HepG2 (cell line): ENCODE measurements around the gene SLC9A5. TPM values are rescaled to one million over a fixed set of nuclear protein-coding genes. Genes with fewer than 3 reads are reported as not detected.
A peak's percentile ranks its signal among the peaks of the same experiment; 100 is the strongest.

Source experiments
- DMAP1 ChIP-seq: IDR thresholded peaks from 2 replicates; pipeline ENCODE4 v1.6.1; 2016
- FOSL2 ChIP-seq: sonication (generic); formaldehyde crosslinking; IDR thresholded peaks from 2 replicates; pipeline ENCODE4 v1.4.0; 2020; ENCODE audit warnings: missing genetic modification reagents
- HOXD1 ChIP-seq: sonication (generic); formaldehyde crosslinking; IDR thresholded peaks from 2 replicates; pipeline ENCODE4 v1.5.0; 2020; ENCODE audit warnings: missing genetic modification reagents
- KLF11 ChIP-seq: IDR thresholded peaks from 2 replicates; pipeline ENCODE4 v1.6.1; 2016; ENCODE audit warnings: missing compliant biosample characterization
- PITX1 ChIP-seq: sonication (generic); formaldehyde crosslinking; IDR thresholded peaks from 2 replicates; pipeline ENCODE4 v1.5.1; 2020; ENCODE audit warnings: mild to moderate bottlenecking, missing genetic modification reagents
- RFX5 ChIP-seq: IDR thresholded peaks from 2 replicates; pipeline ENCODE4 v1.6.1; 2011; ENCODE audit warnings: low read depth, low read length, improper control_type of control experiment
- U2AF2 ChIP-seq: fragments of 200-400 bp; formaldehyde crosslinking; IDR thresholded peaks from 2 replicates; pipeline ENCODE4 v1.6.1; 2017; ENCODE audit warnings: low read depth, mild to moderate bottlenecking, low read length
- ZNF160 ChIP-seq: sonication (generic); formaldehyde crosslinking; IDR thresholded peaks from 2 replicates; pipeline ENCODE4 v1.8.0; 2022; ENCODE audit warnings: mild to moderate bottlenecking, inconsistent platforms, missing genetic modification reagents
- ZNF264 ChIP-seq: sonication (generic); formaldehyde crosslinking; IDR thresholded peaks from 2 replicates; pipeline ENCODE4 v1.4.0; 2020; ENCODE audit warnings: missing genetic modification reagents
- ZNF556 ChIP-seq: sonication (generic); formaldehyde crosslinking; IDR thresholded peaks from 2 replicates; pipeline ENCODE4 v1.4.0; 2020; ENCODE audit warnings: mild to moderate bottlenecking, missing genetic modification reagents, borderline replicate concordance
- ZNF562 ChIP-seq: sonication (generic); formaldehyde crosslinking; IDR thresholded peaks from 2 replicates; pipeline ENCODE4 v1.8.0; 2022; ENCODE audit warnings: missing genetic modification reagents, borderline replicate concordance
- ZNF709 ChIP-seq: sonication (generic); formaldehyde crosslinking; IDR thresholded peaks from 2 replicates; pipeline ENCODE4 v1.5.0; 2020; ENCODE audit warnings: mild to moderate bottlenecking, missing genetic modification reagents
- ZNF780A ChIP-seq: sonication (generic); formaldehyde crosslinking; IDR thresholded peaks from 2 replicates; pipeline ENCODE4 v1.8.0; 2022; ENCODE audit warnings: mild to moderate bottlenecking, missing genetic modification reagents, moderate library complexity
- polyA plus RNA-seq, 8 experiments: library from polyadenylated mRNA; depleted of rRNA in 3 of 8; stranded (reverse) in 7 of 8; unstranded in 1 of 8; fragments of >200 nt; fragmentation: Illumina TruSeq in 4 of 8; extraction: Trizol in 4 of 8; gene quantifications; 2 replicates each; pipeline versions ENCODE4 v1.2.1 to v1.2.3, GENCODE V29; 2011 to 2016; ENCODE audit warnings: low read depth in 4 of 8, missing spikeins in 1 of 8, mixed read lengths in 1 of 8; ENCODE audit not compliant: insufficient read depth in 1 of 8
- total RNA-seq, 5 experiments: library from RNA; depleted of rRNA; stranded (reverse); fragments of >200 nt; fragmentation: Illumina TruSeq; extraction: Trizol; gene quantifications; 2 replicates each; pipeline ENCODE4 v1.2.3, GENCODE V29; 2016; ENCODE audit warnings: low read depth in 1 of 5
- TF ChIP-seq, protein P1 (sequence below): IDR thresholded peaks from 2 replicates; pipeline ENCODE4 v1.6.1; 2016; ENCODE audit warnings: mild to moderate bottlenecking
- TF ChIP-seq, protein P2 (sequence below), 2 experiments: IDR thresholded peaks; 2 replicates each; pipeline ENCODE4 v1.6.1; 2011 to 2012; ENCODE audit warnings: low read length in 2 of 2, borderline replicate concordance in 1 of 2, low read depth in 1 of 2, mild to moderate bottlenecking in 1 of 2, moderate library complexity in 1 of 2
- TF ChIP-seq, protein P3 (sequence below): sonication (generic); formaldehyde crosslinking; IDR thresholded peaks from 2 replicates; pipeline ENCODE4 v1.4.0; 2020; ENCODE audit warnings: missing genetic modification reagents
- TF ChIP-seq, protein P4 (sequence below): sonication (generic); formaldehyde crosslinking; IDR thresholded peaks from 2 replicates; pipeline ENCODE4 v1.5.1; 2020; ENCODE audit warnings: mild to moderate bottlenecking, missing genetic modification reagents, moderate library complexity
- TF ChIP-seq, protein P5 (sequence below): sonication (generic); formaldehyde crosslinking; IDR thresholded peaks from 2 replicates; pipeline ENCODE4 v1.5.0; 2020; ENCODE audit warnings: missing genetic modification reagents, mild to moderate bottlenecking, borderline replicate concordance

The SLC9A5 gene
- total and polyA plus RNA-seq, 2 of the 13 experiments (the other 11 are each of a cell fraction or from before 2014, with no cell fraction given): 0.58 to 1.4 TPM

DNA sequence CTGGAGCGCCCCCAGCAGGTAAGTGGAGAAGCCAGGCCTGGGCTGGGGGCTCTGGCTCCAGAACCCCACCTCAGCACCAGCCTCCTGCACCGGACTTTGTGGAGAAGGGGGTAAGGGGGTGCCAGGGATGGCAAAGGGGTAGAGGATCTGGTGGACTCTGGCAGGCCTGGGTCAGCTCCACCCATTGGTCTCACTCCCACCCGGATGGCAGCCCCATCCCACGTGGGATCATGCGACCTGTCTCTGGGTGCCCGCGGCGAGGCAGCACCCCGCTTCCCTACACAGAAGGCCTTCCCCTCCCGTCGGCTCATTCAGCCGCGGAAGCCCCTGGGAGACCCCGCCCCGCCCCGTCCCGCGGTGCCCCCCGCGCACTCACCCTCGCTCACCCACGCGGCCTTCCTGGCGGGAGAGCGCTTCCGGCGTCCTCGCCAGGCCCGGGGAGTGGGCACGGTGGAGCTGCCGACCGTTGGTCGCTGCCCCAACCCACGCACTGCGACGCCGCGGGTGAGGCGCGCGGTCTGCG lies 30.1 kb downstream of the SLC9A5 start (continued):
- TF ChIP-seq, protein P1, sequence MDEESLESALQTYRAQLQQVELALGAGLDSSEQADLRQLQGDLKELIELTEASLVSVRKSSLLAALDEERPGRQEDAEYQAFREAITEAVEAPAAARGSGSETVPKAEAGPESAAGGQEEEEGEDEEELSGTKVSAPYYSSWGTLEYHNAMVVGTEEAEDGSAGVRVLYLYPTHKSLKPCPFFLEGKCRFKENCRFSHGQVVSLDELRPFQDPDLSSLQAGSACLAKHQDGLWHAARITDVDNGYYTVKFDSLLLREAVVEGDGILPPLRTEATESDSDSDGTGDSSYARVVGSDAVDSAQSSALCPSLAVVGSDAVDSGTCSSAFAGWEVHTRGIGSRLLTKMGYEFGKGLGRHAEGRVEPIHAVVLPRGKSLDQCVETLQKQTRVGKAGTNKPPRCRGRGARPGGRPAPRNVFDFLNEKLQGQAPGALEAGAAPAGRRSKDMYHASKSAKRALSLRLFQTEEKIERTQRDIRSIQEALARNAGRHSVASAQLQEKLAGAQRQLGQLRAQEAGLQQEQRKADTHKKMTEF (CRISPR knock-in tag): peak; percentile 30; the same call in 1 of the 2 replicates
- no peak for TF ChIP-seq ZNF160
- no peak for TF ChIP-seq FOSL2 (CRISPR knock-in tag)
- TF ChIP-seq ZNF556 (CRISPR knock-in tag): no peak
- TF ChIP-seq, protein P2, sequence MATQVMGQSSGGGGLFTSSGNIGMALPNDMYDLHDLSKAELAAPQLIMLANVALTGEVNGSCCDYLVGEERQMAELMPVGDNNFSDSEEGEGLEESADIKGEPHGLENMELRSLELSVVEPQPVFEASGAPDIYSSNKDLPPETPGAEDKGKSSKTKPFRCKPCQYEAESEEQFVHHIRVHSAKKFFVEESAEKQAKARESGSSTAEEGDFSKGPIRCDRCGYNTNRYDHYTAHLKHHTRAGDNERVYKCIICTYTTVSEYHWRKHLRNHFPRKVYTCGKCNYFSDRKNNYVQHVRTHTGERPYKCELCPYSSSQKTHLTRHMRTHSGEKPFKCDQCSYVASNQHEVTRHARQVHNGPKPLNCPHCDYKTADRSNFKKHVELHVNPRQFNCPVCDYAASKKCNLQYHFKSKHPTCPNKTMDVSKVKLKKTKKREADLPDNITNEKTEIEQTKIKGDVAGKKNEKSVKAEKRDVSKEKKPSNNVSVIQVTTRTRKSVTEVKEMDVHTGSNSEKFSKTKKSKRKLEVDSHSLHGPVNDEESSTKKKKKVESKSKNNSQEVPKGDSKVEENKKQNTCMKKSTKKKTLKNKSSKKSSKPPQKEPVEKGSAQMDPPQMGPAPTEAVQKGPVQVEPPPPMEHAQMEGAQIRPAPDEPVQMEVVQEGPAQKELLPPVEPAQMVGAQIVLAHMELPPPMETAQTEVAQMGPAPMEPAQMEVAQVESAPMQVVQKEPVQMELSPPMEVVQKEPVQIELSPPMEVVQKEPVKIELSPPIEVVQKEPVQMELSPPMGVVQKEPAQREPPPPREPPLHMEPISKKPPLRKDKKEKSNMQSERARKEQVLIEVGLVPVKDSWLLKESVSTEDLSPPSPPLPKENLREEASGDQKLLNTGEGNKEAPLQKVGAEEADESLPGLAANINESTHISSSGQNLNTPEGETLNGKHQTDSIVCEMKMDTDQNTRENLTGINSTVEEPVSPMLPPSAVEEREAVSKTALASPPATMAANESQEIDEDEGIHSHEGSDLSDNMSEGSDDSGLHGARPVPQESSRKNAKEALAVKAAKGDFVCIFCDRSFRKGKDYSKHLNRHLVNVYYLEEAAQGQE (IDR thresholded peaks at IDR 0.05; ENCODE audit: borderline replicate concordance in 1 of 2, low read depth in 1 of 2, low read length in 2 of 2): no peak
- TF ChIP-seq PITX1: no peak
- peak; percentile 82; the same call in 1 of the 2 replicates for TF ChIP-seq HOXD1 (CRISPR knock-in tag)
- TF ChIP-seq ZNF709 (CRISPR knock-in tag): peak; percentile 32; the same call in 1 of the 2 replicates
- no peak for TF ChIP-seq U2AF2
- TF ChIP-seq, protein P3, sequence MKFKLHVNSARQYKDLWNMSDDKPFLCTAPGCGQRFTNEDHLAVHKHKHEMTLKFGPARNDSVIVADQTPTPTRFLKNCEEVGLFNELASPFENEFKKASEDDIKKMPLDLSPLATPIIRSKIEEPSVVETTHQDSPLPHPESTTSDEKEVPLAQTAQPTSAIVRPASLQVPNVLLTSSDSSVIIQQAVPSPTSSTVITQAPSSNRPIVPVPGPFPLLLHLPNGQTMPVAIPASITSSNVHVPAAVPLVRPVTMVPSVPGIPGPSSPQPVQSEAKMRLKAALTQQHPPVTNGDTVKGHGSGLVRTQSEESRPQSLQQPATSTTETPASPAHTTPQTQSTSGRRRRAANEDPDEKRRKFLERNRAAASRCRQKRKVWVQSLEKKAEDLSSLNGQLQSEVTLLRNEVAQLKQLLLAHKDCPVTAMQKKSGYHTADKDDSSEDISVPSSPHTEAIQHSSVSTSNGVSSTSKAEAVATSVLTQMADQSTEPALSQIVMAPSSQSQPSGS: no peak
- TF ChIP-seq, protein P4, sequence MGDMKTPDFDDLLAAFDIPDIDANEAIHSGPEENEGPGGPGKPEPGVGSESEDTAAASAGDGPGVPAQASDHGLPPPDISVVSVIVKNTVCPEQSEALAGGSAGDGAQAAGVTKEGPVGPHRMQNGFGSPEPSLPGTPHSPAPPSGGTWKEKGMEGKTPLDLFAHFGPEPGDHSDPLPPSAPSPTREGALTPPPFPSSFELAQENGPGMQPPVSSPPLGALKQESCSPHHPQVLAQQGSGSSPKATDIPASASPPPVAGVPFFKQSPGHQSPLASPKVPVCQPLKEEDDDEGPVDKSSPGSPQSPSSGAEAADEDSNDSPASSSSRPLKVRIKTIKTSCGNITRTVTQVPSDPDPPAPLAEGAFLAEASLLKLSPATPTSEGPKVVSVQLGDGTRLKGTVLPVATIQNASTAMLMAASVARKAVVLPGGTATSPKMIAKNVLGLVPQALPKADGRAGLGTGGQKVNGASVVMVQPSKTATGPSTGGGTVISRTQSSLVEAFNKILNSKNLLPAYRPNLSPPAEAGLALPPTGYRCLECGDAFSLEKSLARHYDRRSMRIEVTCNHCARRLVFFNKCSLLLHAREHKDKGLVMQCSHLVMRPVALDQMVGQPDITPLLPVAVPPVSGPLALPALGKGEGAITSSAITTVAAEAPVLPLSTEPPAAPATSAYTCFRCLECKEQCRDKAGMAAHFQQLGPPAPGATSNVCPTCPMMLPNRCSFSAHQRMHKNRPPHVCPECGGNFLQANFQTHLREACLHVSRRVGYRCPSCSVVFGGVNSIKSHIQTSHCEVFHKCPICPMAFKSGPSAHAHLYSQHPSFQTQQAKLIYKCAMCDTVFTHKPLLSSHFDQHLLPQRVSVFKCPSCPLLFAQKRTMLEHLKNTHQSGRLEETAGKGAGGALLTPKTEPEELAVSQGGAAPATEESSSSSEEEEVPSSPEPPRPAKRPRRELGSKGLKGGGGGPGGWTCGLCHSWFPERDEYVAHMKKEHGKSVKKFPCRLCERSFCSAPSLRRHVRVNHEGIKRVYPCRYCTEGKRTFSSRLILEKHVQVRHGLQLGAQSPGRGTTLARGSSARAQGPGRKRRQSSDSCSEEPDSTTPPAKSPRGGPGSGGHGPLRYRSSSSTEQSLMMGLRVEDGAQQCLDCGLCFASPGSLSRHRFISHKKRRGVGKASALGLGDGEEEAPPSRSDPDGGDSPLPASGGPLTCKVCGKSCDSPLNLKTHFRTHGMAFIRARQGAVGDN (CRISPR knock-in tag): peak; percentile 95
- TF ChIP-seq RFX5: no peak
- TF ChIP-seq ZNF780A (CRISPR knock-in tag): no peak; the same call in 1 of the 2 replicates
- TF ChIP-seq ZNF264: no peak
- peak; percentile 77 for TF ChIP-seq DMAP1
- TF ChIP-seq, protein P5, sequence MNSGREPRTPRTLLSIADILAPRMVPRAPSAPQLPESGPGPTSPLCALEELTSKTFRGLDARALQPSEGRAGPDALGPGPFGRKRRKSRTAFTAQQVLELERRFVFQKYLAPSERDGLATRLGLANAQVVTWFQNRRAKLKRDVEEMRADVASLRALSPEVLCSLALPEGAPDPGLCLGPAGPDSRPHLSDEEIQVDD (CRISPR knock-in tag): no peak
- TF ChIP-seq ZNF562 (CRISPR knock-in tag): no peak
- no peak; the same call in 1 of the 2 replicates for TF ChIP-seq KLF11 (CRISPR knock-in tag)
